Transverse colon (tissue), 3 donors: Measurements from ENCODE around the gene PEG3.

Source experiments
- CTCF ChIP-seq, 5 experiments: fragments of 200-600 bp in 3 of 5; fragments of 450-650 bp in 2 of 5; sonication (generic) in 3 of 5; IDR thresholded peaks; 1 replicate in 2 of 5; 2 replicates in 3 of 5; pipeline ENCODE4 v1.5.1; 2016 to 2017; ENCODE audit warnings: antibody characterized with exemption in 5 of 5, inconsistent platforms in 3 of 5, mild to moderate bottlenecking in 2 of 5, moderate library complexity in 1 of 5
- POLR2A ChIP-seq: fragments of 450-650 bp; IDR thresholded peaks from one replicate; pipeline ENCODE4 v1.6.1; 2016; ENCODE audit warnings: antibody characterized with exemption, mild to moderate bottlenecking, moderate library complexity

GRCh38 chr19:56841193-56841543 lies 642 bp upstream of the PEG3 start:
- no peak for TF ChIP-seq CTCF (IDR thresholded peaks at IDR 0.05)
- TF ChIP-seq POLR2A = no peak
